Osteoblast (primary cell): Measurements from ENCODE around the gene CELF4. TPM values are rescaled to one million over a fixed set of nuclear protein-coding genes. Genes with fewer than 3 reads are reported as not detected.

Source experiments
- DNase-seq: peaks from one replicate; pipeline ENCODE4 v3.0.0; 2011; ENCODE audit warnings: low spot score, mixed read lengths; ENCODE audit not compliant: insufficient read length; ENCODE audit errors: missing footprints
- H2AFZ ChIP-seq: 2 replicates; pipeline ENCODE4 v1.6.0; 2011; ENCODE audit warnings: mild to moderate bottlenecking, low read length
- H3K27ac ChIP-seq: 2 replicates; pipeline ENCODE4 v1.5.1; 2011; ENCODE audit warnings: mild to moderate bottlenecking, low read depth, low read length, moderate library complexity
- H3K27me3 ChIP-seq: 2 replicates; pipeline ENCODE4 v1.6.0; 2012; ENCODE audit warnings: mild to moderate bottlenecking, control low read depth, inconsistent platforms, low read length, moderate library complexity; ENCODE audit not compliant: insufficient read depth
- H3K36me3 ChIP-seq: 2 replicates; pipeline ENCODE4 v1.5.1; 2011; ENCODE audit warnings: mild to moderate bottlenecking, low read length, control low read depth, moderate library complexity; ENCODE audit not compliant: insufficient read depth
- H3K4me1 ChIP-seq: 2 replicates; pipeline ENCODE4 v1.5.1; 2011; ENCODE audit warnings: mild to moderate bottlenecking, low read length, control low read depth, moderate library complexity; ENCODE audit not compliant: insufficient read depth
- H3K4me2 ChIP-seq: 2 replicates; pipeline ENCODE4 v1.6.0; 2011; ENCODE audit warnings: mild to moderate bottlenecking, low read length; ENCODE audit not compliant: insufficient read depth
- H3K4me3 ChIP-seq: fragments of 200-600 bp; sonication (generic); 3 replicates; pipeline ENCODE4 v1.5.1; 2012; ENCODE audit warnings: mild to moderate bottlenecking, low read length, inconsistent platforms; ENCODE audit not compliant: insufficient read depth
- H3K79me2 ChIP-seq: 2 replicates; pipeline ENCODE4 v1.6.0; 2012; ENCODE audit warnings: mild to moderate bottlenecking, low read length, control low read depth, inconsistent platforms; ENCODE audit not compliant: insufficient read depth
- H3K9me3 ChIP-seq: 2 replicates; pipeline ENCODE4 v1.5.1; 2011; ENCODE audit warnings: low read depth, low read length, control low read depth
- H4K20me1 ChIP-seq: 2 replicates; pipeline ENCODE4 v1.6.0; 2012; ENCODE audit warnings: mild to moderate bottlenecking, low read length, control low read depth; ENCODE audit not compliant: insufficient read depth
- CTCF ChIP-seq: IDR thresholded peaks from 2 replicates; pipeline ENCODE4 v1.5.1; 2011; ENCODE audit warnings: mild to moderate bottlenecking, low read depth, low read length, moderate library complexity; ENCODE audit errors: extremely low read depth
- total RNA-seq: library from RNA; depleted of rRNA; stranded (reverse); fragments of >200 nt; gene quantifications from 2 replicates; pipeline ENCODE4 v1.2.3, GENCODE V29; 2012

The CELF4 gene
- total RNA-seq, 1 donor = not detected

GRCh38 chr18:37574113-37574512 lies 8.5 kb upstream of the CELF4 start:
- no peaks in the 10 kb centered on the region for H3K9me3 ChIP-seq
- H3K79me2 ChIP-seq = no peaks in the 10 kb centered on the region
- no peaks in the 10 kb centered on the region for H3K4me1 ChIP-seq
- H3K36me3 ChIP-seq = no peaks in the 10 kb centered on the region
- peaks cover 5% of the 10 kb centered on the region for H3K27me3 ChIP-seq
- H3K4me3 ChIP-seq = no peak overlapping the region
- H3K27ac ChIP-seq = no peak overlapping the region
- no peak overlapping the region for H2AFZ ChIP-seq
- no peaks in the 10 kb centered on the region for H4K20me1 ChIP-seq
- no peak for TF ChIP-seq CTCF
- H3K4me2 ChIP-seq = no peak overlapping the region
- DNase-seq = no peak

GRCh38 chr18:37572736-37573135 lies 7.1 kb upstream of the CELF4 start:
- Histone ChIP-seq H4K20me1 (no peaks in the 10 kb centered on the region), H3K79me2 (no peaks in the 10 kb centered on the region), H3K27me3 (peaks cover 19% of the 10 kb centered on the region), H3K27ac (no peak overlapping the region), H3K4me2 (no peak overlapping the region), H2AFZ (no peak overlapping the region), H3K36me3 (no peaks in the 10 kb centered on the region), H3K4me3 (no peak overlapping the region), H3K9me3 (no peaks in the 10 kb centered on the region), H3K4me1 (no peaks in the 10 kb centered on the region)
- no peak for DNase-seq
- no peak for TF ChIP-seq CTCF

GRCh38 chr18:37571266-37571665 lies 5.7 kb upstream of the CELF4 start:
- Histone ChIP-seq H3K36me3 (no peaks in the 10 kb centered on the region), H3K79me2 (no peaks in the 10 kb centered on the region), H2AFZ (no peak overlapping the region), H3K4me2 (no peak overlapping the region), H4K20me1 (no peaks in the 10 kb centered on the region), H3K4me1 (no peaks in the 10 kb centered on the region), H3K27ac (no peak overlapping the region), H3K27me3 (peaks cover 33% of the 10 kb centered on the region), H3K9me3 (no peaks in the 10 kb centered on the region), H3K4me3 (no peak overlapping the region)
- DNase-seq = no peak
- TF ChIP-seq CTCF = no peak

- no peak overlapping the region for H3K27ac ChIP-seq
- H3K36me3 ChIP-seq = no peaks in the 10 kb centered on the region
- H3K4me1 ChIP-seq = no peaks in the 10 kb centered on the region
- no peaks in the 10 kb centered on the region for H3K79me2 ChIP-seq
- no peak for TF ChIP-seq CTCF
- no peak for DNase-seq
- H3K4me2 ChIP-seq = no peak overlapping the region
- peaks cover 40% of the 10 kb centered on the region for H3K27me3 ChIP-seq
- H3K9me3 ChIP-seq = no peaks in the 10 kb centered on the region
- H3K4me3 ChIP-seq = no peak overlapping the region
- no peak overlapping the region for H2AFZ ChIP-seq
- no peaks in the 10 kb centered on the region for H4K20me1 ChIP-seq
These were observed 4.8 kb upstream of the CELF4 start for GRCh38 chr18:37570336-37570930.
